ENCODE data around the gene MAGI2.

The MAGI2 gene

GRCh38 chr7:78195281-78195680 lies 1258.2 kb downstream of the MAGI2 start:
- no peak for DNase-seq

DNA sequence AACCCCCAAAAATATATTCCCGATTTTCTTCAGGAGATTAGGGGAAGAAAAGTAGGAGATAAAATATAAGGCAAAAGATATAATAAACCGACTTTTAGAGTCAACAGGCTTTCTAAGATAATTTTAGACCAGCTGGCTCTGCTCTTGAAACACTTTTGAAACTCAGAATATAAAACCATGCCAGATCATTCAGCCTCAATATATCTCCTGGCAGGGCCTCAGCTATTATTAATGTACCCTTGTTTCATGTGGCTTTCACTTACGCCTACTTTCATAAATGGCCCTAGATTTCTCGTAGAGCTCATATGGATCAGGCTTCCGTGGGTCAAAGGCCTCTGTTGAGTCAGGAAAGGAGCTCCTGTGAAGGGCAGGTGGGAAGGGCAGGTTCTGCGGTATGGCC lies 1258.9 kb downstream of the MAGI2 start:
- DNase-seq: no peak

DNA sequence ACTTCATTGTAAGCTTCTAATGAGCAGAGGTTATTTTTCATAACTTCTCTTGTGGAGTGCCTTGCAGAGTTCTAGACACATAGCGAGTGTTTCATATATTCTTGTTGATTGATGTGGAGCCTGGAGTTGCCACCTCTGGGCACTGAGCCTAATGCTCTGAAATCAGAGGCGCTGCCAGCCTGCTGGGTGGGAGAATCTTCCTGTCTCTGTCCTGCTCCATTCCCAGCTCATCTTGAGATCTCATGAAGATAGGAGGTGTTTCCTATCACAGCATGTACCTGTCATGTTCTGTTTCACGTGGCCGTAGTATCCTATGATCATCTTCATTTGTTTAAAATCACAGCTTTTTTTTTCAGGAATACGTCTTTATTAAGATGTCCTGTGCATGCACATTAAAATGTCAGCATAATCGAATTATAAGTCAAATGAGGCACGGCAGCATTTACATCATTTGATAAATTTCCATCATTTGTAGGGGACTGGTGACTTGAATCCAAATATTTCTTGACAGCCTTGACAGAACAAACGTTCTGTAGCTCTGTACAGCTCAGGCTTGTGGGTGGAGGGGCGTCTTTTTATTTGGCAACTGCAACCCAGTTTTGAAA lies 1261.9 kb downstream of the MAGI2 start:
- peak; percentile 46 for DNase-seq

DNA sequence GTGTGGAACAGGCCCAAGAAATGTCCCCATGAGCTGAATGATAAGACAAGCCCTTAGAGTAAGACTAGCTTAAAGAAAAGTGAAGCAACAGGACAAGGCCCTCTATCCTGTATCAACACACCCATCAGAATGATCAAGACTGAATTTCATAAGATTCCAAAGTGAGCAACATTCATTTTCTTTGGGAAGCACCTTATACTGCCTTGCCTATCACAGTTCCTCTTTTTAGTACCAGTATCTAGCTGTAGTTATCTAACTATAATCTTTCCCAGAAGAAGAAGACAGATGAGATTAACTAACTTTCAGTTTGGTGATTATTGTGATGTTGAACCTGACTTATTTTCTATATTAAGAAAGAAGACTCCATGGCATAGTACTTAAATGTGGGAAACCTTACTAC lies 1263.7 kb downstream of the MAGI2 start:
- DNase-seq: no peak

DNA sequence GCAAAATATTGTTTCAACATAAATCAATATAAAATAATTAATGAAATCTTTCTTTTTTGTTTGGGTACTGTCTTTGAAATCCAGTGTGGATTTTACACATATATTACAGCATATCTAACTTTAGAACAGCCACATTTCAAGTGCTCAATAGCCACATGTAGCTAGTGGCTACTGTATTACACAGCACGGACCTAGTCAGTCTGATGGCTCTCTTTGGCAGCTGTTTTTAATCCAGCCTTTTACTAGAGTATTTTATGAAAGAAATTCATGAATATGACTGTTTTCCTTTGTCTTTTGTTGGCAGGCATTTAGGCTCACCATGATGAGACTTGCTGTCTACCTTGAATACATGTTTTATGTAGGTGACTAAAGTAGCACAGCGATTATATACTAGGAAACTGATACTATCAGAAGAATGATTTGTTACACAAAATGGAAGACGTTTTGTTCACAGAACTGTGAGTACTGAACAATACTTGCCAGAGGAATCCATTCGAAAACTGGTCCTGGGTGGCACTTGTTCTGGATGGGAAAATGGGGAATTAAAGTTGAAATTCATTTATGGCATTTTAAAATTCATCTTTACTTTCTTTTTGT lies 1268.2 kb downstream of the MAGI2 start:
- no peak for DNase-seq

- no peak for DNase-seq
These were observed 1269.2 kb downstream of the MAGI2 start for GRCh38 chr7:78184299-78184698.

DNA sequence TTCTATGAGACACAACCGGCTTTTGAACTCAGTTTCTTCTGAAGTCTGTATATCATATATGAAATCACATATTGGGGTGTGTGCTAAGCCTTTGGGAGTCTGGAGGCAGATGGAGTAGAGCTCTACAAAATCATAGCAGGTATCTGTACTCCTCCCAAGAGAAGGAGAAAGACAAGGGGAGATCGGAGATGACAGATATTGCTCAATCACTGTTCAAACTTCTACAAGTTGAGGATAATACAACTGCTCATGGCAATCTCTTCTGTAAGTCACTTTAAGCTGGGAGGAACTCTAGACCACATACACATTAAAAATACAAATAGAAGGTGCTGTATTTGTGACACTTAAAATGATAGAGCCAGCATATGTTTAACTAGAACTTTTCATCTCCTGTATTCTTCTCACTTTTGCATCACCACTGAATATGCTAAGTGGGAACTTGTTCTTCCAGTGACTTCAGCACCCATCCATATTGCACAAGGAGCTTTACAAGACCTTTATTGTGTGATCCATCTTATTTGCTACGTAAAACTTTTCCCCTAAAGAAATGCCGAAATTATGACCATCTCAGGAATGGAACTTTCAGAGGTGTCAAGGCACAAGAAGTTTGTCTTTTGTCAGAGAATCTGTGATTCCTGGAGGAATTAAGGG lies 1273.5 kb downstream of the MAGI2 start:
- DNase-seq: no peak

DNA sequence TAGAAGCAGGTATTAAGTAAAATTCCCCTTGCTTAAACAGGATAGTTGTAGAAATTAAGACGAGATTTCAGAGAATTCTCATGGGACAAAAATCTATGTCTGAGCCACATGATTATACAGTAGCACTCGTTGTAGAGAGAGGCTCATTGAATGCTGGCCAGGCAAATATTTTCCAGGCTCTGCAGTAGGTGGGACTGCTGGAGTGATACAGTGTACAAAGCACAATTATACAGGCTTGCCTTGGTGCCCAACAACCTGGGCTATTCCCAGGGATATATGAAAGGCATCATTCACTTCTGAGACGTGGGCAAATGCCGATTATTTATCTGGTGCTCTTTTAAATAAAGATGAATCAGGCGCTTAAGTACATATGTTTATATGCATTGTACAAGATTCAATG lies 1274.3 kb downstream of the MAGI2 start:
- peak; percentile 8 for DNase-seq

GRCh38 chr7:78178319-78178718 lies 1275.1 kb downstream of the MAGI2 start:
- DNase-seq: peak; percentile 30

- no peak for DNase-seq
These were observed 1277.3 kb downstream of the MAGI2 start for GRCh38 chr7:78176171-78176570.

- no peak for DNase-seq
These were observed 1278.0 kb downstream of the MAGI2 start for GRCh38 chr7:78175330-78176100.

GRCh38 chr7:78173666-78174065 lies 1279.8 kb downstream of the MAGI2 start:
- DNase-seq: no peak

DNA sequence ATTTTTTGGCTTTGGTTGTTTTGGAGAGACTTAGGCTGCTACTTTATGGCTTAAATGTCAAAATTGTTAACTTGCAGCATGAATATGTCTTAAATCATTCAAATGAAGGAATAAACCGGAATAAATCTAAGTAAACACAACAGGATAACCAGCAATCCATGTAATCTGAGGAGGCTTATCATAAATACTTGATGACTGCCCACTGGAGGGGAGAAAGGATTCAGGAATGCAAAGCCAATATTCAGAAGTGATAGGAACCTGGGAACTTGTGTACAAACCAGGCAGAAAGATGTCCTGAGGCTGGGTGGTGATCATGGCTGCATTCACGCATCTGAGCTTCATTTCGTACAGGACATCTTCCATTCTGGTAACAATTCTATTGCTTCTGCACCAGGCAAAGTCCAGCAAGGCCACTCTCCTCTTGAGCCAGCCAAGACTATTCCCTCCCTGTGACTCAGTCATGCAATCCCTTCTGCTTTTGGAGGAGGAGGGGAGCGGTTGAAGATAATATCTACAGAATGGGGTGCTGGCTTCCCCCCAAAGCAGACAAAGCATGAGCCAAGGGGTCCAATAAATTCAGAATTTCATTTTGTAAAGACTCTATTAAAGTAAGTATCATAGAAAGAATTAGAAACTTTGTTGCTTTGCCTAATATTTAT lies 1280.4 kb downstream of the MAGI2 start:
- DNase-seq: no peak

- DNase-seq: no peak
These were observed 1281.2 kb downstream of the MAGI2 start for GRCh38 chr7:78172267-78172757.

GRCh38 chr7:78171398-78171797 lies 1282.1 kb downstream of the MAGI2 start:
- no peak for DNase-seq

GRCh38 chr7:78170815-78171214 lies 1282.7 kb downstream of the MAGI2 start:
- no peak for DNase-seq

DNA sequence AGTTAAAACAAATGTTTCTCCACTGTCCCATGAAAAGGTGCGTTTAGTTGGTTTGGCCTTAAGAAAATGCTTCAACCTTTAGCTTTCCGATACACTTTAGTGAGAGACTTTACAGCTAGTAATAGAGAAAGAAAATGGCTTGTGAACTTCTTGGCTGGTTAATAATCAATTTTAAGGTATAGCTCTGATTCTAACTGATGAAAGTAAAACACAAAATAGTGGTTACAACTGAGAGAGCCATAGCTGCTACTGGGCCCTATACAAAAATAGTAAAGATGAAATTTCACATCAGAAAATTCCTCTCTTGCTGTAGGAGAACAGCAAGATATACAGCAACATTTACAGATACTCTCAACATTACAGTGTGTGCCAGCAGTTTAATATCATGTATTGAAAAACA lies 1283.5 kb downstream of the MAGI2 start:
- no peak for DNase-seq

DNA sequence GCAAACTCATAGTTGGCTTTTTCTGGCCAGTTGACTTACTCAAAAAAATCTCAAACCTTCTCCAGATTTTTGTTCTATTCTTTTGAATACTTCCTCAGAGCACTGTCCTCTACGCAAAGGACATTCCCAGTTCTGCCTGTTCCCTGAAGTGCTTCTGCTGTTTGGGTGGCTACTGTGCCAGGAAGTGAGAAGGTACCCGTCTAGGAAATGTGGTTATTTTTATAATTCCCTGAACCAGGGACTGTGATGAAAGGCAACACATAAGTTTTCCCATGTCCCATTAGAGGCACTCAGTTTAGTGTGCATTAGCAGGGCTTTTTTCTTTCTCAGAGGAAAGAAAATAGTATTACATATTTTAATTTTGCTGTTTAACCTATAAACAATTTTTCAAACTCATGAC lies 1284.6 kb downstream of the MAGI2 start:
- no peak for DNase-seq

- DNase-seq: no peak
These were observed 1285.6 kb downstream of the MAGI2 start for GRCh38 chr7:78167860-78168259.

DNA sequence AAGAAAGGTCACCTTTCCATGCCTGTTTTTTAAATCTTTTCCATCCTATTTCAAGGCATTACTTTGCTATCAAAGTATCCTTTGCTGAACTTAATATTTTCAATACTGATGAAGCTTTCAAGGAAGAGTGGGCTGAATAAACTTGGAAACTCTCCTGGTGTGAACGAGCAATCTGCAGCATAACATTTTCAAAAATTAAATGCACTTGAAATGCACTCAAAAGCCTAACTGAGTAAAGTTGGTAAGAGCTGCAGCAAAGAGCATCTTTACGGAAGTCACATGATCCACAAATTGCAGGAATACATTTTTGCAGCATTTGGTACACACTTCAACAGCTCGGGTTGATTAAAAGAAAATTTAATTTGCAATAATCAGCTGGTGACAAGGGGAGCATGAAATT lies 1287.6 kb downstream of the MAGI2 start:
- no peak for DNase-seq

DNA sequence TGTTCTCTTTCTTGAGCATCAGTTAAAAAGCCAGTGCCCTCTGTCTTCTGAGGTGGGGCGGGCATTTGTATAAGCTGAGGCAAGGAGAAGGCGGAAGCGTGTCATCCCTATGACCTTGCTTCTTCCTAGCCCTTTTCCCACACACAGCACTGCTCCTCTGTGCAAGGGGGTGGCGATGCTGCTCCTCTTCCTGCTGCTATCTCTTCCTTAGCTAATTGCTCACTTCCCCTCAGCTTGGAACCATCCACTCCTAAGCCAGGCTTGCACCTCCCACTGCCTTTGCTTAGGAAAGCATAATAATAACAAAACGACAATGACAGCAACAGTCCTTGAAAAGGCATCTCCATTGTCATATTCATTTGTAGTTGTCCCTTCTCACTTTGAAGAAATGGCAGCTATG lies 1288.0 kb downstream of the MAGI2 start:
- DNase-seq: no peak

GRCh38 chr7:78164459-78164858 lies 1289.0 kb downstream of the MAGI2 start:
- DNase-seq: no peak

- no peak for DNase-seq
These were observed 1291.7 kb downstream of the MAGI2 start for GRCh38 chr7:78161781-78162180.
